SK-N-SH treated with all-trans-retinoic acid at 6 μM for 48 hours (cell line): Measurements from ENCODE around the gene KCNH2.

Source experiments
- ATAC-seq: fragments of 200-7000 bp; cut with Tn5 transposase; 3 replicates; pipeline ENCODE4 v1.9.1; 2020; ENCODE audit warnings: mild to moderate bottlenecking, moderate library complexity
- ARNTL ChIP-seq: fragments of 450-650 bp; formaldehyde crosslinking; IDR thresholded peaks from 2 replicates; pipeline ENCODE4 v1.5.0; 2020; ENCODE audit warnings: low read depth, mild to moderate bottlenecking, moderate library complexity, borderline replicate concordance
- BACH2 ChIP-seq: fragments of 250-450 bp; sonication (Bioruptor Pico); IDR thresholded peaks from 2 replicates; pipeline ENCODE4 v1.9.0; 2021; ENCODE audit warnings: mild to moderate bottlenecking, borderline replicate concordance
- CSDC2 ChIP-seq: fragments of 250-450 bp; sonication (Bioruptor Pico); IDR thresholded peaks from 2 replicates; pipeline ENCODE4 v1.5.0; 2020; ENCODE audit warnings: mild to moderate bottlenecking, moderate library complexity
- ESRRG ChIP-seq: fragments of 250-450 bp; sonication (Bioruptor Pico); IDR thresholded peaks from 2 replicates; pipeline ENCODE4 v1.6.1; 2021; ENCODE audit warnings: mild to moderate bottlenecking
- GLIS3 ChIP-seq: fragments of 250-450 bp; sonication (Bioruptor Pico); IDR thresholded peaks from 2 replicates; pipeline ENCODE4 v1.5.0; 2020; ENCODE audit warnings: mild to moderate bottlenecking, moderate library complexity
- ISL1 ChIP-seq: fragments of 250-450 bp; sonication (Bioruptor Pico); IDR thresholded peaks from 2 replicates; pipeline ENCODE4 v2.1.2; 2022; ENCODE audit warnings: mild to moderate bottlenecking, moderate library complexity
- OSR1 ChIP-seq: fragments of 250-450 bp; sonication (Bioruptor Pico); IDR thresholded peaks from 2 replicates; pipeline ENCODE4 v1.8.0; 2022; ENCODE audit warnings: moderate library complexity, mild to moderate bottlenecking, inconsistent platforms
- POU6F1 ChIP-seq: fragments of 250-450 bp; sonication (Bioruptor Pico); IDR thresholded peaks from 2 replicates; pipeline ENCODE4 v1.8.0; 2021; ENCODE audit warnings: low read depth, mild to moderate bottlenecking, moderate library complexity, borderline replicate concordance
- PPARA ChIP-seq: fragments of 250-450 bp; sonication (Bioruptor Pico); IDR thresholded peaks from 2 replicates; pipeline ENCODE4 v1.5.0; 2020; ENCODE audit warnings: mild to moderate bottlenecking, borderline replicate concordance
- SNAI2 ChIP-seq: fragments of 250-450 bp; sonication (Bioruptor Pico); IDR thresholded peaks from 2 replicates; pipeline ENCODE4 v1.5.0; 2020; ENCODE audit warnings: mild to moderate bottlenecking, moderate library complexity
- TCF4 ChIP-seq: fragments of 250-450 bp; sonication (Bioruptor Pico); IDR thresholded peaks from 2 replicates; pipeline ENCODE4 v1.8.0; 2021; ENCODE audit warnings: mild to moderate bottlenecking, moderate library complexity, borderline replicate concordance
- TOX ChIP-seq: fragments of 250-450 bp; sonication (Bioruptor Pico); IDR thresholded peaks from 2 replicates; pipeline ENCODE4 v1.8.0; 2021; ENCODE audit warnings: mild to moderate bottlenecking, moderate library complexity, borderline replicate concordance
- ZC3H10 ChIP-seq: fragments of 250-450 bp; sonication (Bioruptor Pico); IDR thresholded peaks from 2 replicates; pipeline ENCODE4 v1.5.1; 2021; ENCODE audit warnings: mild to moderate bottlenecking, moderate library complexity
- ZFP3 ChIP-seq: fragments of 250-450 bp; sonication (Bioruptor Pico); IDR thresholded peaks from 2 replicates; pipeline ENCODE4 v1.5.0; 2020; ENCODE audit warnings: mild to moderate bottlenecking, moderate library complexity
- ZFP30 ChIP-seq: fragments of 450-650 bp; formaldehyde crosslinking; IDR thresholded peaks from 2 replicates; pipeline ENCODE4 v1.5.0; 2022; ENCODE audit warnings: mild to moderate bottlenecking, moderate library complexity
- ZNF565 ChIP-seq: fragments of 450-650 bp; formaldehyde crosslinking; conservative IDR thresholded peaks from 2 replicates; pipeline ENCODE4 v1.5.0; 2020; ENCODE audit warnings: low read depth, mild to moderate bottlenecking, moderate library complexity
- ZNF70 ChIP-seq: fragments of 450-650 bp; formaldehyde crosslinking; IDR thresholded peaks from 2 replicates; pipeline ENCODE4 v1.5.0; 2020; ENCODE audit warnings: mild to moderate bottlenecking, moderate library complexity
- ZNF8 ChIP-seq: fragments of 450-650 bp; formaldehyde crosslinking; IDR thresholded peaks from 2 replicates; pipeline ENCODE4 v1.5.0; 2020; ENCODE audit warnings: mild to moderate bottlenecking, moderate library complexity
- TF ChIP-seq, protein P1 (sequence below): fragments of 250-450 bp; sonication (Bioruptor Pico); IDR thresholded peaks from 2 replicates; pipeline ENCODE4 v1.5.0; 2020; ENCODE audit warnings: mild to moderate bottlenecking, moderate library complexity
- TF ChIP-seq, protein P2 (sequence below): fragments of 250-450 bp; sonication (Bioruptor Pico); IDR thresholded peaks from 2 replicates; pipeline ENCODE4 v1.5.1; 2021; ENCODE audit warnings: mild to moderate bottlenecking, moderate library complexity
- TF ChIP-seq, protein P3 (sequence below): fragments of 250-450 bp; sonication (Bioruptor Pico); IDR thresholded peaks from 2 replicates; pipeline ENCODE4 v1.5.1; 2020; ENCODE audit warnings: low read depth, mild to moderate bottlenecking, moderate library complexity

KCNH2 gene

GRCh38 chr7:150957133-150958020 lies 20.7 kb downstream of the KCNH2 start:
- TF ChIP-seq ISL1: peak; percentile 42; the same call in 1 of the 2 replicates
- no peak for TF ChIP-seq ZNF8 (CRISPR knock-in tag)
- TF ChIP-seq TCF4 (CRISPR knock-in tag): peak; percentile 58; the same call in 1 of the 2 replicates
- TF ChIP-seq, protein P1, sequence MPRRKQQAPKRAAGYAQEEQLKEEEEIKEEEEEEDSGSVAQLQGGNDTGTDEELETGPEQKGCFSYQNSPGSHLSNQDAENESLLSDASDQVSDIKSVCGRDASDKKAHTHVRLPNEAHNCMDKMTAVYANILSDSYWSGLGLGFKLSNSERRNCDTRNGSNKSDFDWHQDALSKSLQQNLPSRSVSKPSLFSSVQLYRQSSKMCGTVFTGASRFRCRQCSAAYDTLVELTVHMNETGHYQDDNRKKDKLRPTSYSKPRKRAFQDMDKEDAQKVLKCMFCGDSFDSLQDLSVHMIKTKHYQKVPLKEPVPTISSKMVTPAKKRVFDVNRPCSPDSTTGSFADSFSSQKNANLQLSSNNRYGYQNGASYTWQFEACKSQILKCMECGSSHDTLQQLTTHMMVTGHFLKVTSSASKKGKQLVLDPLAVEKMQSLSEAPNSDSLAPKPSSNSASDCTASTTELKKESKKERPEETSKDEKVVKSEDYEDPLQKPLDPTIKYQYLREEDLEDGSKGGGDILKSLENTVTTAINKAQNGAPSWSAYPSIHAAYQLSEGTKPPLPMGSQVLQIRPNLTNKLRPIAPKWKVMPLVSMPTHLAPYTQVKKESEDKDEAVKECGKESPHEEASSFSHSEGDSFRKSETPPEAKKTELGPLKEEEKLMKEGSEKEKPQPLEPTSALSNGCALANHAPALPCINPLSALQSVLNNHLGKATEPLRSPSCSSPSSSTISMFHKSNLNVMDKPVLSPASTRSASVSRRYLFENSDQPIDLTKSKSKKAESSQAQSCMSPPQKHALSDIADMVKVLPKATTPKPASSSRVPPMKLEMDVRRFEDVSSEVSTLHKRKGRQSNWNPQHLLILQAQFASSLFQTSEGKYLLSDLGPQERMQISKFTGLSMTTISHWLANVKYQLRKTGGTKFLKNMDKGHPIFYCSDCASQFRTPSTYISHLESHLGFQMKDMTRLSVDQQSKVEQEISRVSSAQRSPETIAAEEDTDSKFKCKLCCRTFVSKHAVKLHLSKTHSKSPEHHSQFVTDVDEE (CRISPR knock-in tag): 0 out of 2 replicates have a peak, but pooled peaks have one; percentile 80
- no peak for ATAC-seq

GRCh38 chr7:150956395-150957132 lies 21.6 kb downstream of the KCNH2 start:
- TF ChIP-seq OSR1 (no peak), ZNF8 (CRISPR knock-in tag) (no peak), GLIS3 (no peak), ESRRG (CRISPR knock-in tag) (no peak), ZFP3 (no peak), ZNF70 (CRISPR knock-in tag) (no peak), SNAI2 (CRISPR knock-in tag) (no peak), TCF4 (CRISPR knock-in tag) (no peak), ZNF565 (CRISPR knock-in tag) (no peak), PPARA (CRISPR knock-in tag) (no peak), BACH2 (CRISPR knock-in tag) (no peak), ARNTL (CRISPR knock-in tag) (no peak), CSDC2 (CRISPR knock-in tag) (no peak), TOX (no peak)
- TF ChIP-seq, protein P2, sequence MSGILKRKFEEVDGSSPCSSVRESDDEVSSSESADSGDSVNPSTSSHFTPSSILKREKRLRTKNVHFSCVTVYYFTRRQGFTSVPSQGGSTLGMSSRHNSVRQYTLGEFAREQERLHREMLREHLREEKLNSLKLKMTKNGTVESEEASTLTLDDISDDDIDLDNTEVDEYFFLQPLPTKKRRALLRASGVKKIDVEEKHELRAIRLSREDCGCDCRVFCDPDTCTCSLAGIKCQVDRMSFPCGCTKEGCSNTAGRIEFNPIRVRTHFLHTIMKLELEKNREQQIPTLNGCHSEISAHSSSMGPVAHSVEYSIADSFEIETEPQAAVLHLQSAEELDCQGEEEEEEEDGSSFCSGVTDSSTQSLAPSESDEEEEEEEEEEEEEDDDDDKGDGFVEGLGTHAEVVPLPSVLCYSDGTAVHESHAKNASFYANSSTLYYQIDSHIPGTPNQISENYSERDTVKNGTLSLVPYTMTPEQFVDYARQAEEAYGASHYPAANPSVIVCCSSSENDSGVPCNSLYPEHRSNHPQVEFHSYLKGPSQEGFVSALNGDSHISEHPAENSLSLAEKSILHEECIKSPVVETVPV (CRISPR knock-in tag): no peak
- TF ChIP-seq, protein P3, sequence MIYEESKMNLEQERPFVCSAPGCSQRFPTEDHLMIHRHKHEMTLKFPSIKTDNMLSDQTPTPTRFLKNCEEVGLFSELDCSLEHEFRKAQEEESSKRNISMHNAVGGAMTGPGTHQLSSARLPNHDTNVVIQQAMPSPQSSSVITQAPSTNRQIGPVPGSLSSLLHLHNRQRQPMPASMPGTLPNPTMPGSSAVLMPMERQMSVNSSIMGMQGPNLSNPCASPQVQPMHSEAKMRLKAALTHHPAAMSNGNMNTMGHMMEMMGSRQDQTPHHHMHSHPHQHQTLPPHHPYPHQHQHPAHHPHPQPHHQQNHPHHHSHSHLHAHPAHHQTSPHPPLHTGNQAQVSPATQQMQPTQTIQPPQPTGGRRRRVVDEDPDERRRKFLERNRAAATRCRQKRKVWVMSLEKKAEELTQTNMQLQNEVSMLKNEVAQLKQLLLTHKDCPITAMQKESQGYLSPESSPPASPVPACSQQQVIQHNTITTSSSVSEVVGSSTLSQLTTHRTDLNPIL (CRISPR knock-in tag): no peak
- no peak; the same call in 2 of the 3 replicates for ATAC-seq

GRCh38 chr7:150955519-150956394 lies 22.4 kb downstream of the KCNH2 start:
- ATAC-seq: peak; percentile 59
- TF ChIP-seq SNAI2 (CRISPR knock-in tag) (0 out of 2 replicates have a peak, but pooled peaks have one; percentile 51), OSR1 (no peak), TOX (no peak), ZC3H10 (CRISPR knock-in tag) (no peak), POU6F1 (no peak), ISL1 (no peak), ZFP3 (no peak; the same call in 1 of the 2 replicates), BACH2 (CRISPR knock-in tag) (0 out of 2 replicates have a peak, but pooled peaks have one; percentile 37), ZNF70 (CRISPR knock-in tag) (peak; percentile 67; the same call in 1 of the 2 replicates), CSDC2 (CRISPR knock-in tag) (no peak), ZNF8 (CRISPR knock-in tag) (0 out of 2 replicates have a peak, but pooled peaks have one; percentile 36), ARNTL (CRISPR knock-in tag) (no peak), PPARA (CRISPR knock-in tag) (no peak; the same call in 1 of the 2 replicates), ZFP30 (CRISPR knock-in tag) (no peak), TCF4 (CRISPR knock-in tag) (peak; percentile 74; the same call in 1 of the 2 replicates), GLIS3 (0 out of 2 replicates have a peak, but pooled peaks have one; percentile 30), ZNF565 (CRISPR knock-in tag) (no peak; the same call in 1 of the 2 replicates)
- TF ChIP-seq, protein P1 (CRISPR knock-in tag): peak; percentile 77
